GM19351 (cell line): ENCODE results near the gene CCDC87.
"Not testable (repeated sequence)": the region's sequence is repeated elsewhere in the genome, so short reads cannot be mapped to it uniquely, and the experiment has no call there.

Source experiments
- ATAC-seq: cut with Tn5 transposase; IDR thresholded peaks from one replicate; pipeline ENCODE4 v1.9.1; 2021; ENCODE audit warnings: mild to moderate bottlenecking, moderate library complexity; ENCODE audit not compliant: unreplicated experiment

CCDC87 gene, protein sequence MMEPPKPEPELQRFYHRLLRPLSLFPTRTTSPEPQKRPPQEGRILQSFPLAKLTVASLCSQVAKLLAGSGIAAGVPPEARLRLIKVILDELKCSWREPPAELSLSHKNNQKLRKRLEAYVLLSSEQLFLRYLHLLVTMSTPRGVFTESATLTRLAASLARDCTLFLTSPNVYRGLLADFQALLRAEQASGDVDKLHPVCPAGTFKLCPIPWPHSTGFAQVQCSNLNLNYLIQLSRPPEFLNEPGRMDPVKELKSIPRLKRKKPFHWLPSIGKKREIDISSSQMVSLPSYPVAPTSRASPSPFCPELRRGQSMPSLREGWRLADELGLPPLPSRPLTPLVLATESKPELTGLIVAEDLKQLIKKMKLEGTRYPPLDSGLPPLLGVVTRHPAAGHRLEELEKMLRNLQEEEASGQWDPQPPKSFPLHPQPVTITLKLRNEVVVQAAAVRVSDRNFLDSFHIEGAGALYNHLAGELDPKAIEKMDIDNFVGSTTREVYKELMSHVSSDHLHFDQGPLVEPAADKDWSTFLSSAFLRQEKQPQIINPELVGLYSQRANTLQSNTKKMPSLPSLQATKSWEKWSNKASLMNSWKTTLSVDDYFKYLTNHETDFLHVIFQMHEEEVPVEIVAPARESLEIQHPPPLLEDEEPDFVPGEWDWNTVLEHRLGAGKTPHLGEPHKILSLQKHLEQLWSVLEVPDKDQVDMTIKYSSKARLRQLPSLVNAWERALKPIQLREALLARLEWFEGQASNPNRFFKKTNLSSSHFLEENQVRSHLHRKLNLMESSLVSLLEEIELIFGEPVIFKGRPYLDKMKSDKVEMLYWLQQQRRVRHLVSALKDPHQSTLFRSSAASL

DNA sequence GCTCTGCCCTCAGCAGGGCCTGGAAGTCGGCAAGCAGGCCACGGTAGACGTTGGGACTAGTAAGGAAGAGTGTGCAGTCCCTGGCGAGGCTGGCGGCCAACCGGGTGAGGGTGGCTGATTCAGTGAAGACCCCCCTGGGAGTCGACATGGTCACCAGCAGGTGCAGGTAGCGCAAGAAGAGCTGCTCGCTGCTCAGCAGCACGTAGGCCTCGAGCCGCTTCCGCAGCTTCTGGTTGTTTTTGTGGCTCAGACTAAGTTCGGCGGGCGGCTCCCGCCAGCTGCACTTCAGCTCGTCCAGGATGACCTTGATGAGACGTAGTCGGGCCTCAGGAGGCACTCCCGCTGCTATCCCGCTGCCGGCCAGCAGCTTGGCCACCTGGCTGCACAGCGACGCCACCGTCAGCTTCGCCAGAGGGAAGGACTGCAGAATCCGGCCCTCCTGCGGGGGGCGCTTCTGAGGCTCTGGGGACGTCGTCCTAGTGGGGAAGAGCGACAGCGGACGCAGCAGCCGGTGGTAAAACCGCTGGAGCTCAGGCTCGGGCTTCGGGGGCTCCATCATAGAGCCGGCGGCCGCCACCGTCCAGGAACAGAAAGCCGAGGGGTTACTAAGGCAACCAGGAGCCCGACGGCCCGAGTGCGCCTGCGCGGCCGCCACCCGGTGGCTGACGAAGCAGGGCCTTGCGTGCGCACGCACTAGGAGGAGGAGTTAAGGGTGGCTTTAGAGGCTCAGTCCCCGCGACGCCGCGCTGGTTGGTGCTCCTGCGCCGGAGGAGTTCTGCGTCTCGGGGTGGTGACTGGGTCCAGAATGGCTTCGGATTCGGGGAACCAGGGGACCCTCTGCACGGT lies at the start of gene CCDC87, which contains the start of gene CCS:
Gene CCDC87 (minus strand): TSS at position 607 of the 846 bp plus-strand sequence. CDS start 48 bp downstream, at position 559.
Gene CCS (plus strand): TSS at position 729 of the 846 bp plus-strand sequence. CDS start 77 bp downstream, at position 806.
- ATAC-seq: peak; percentile 89

DNA sequence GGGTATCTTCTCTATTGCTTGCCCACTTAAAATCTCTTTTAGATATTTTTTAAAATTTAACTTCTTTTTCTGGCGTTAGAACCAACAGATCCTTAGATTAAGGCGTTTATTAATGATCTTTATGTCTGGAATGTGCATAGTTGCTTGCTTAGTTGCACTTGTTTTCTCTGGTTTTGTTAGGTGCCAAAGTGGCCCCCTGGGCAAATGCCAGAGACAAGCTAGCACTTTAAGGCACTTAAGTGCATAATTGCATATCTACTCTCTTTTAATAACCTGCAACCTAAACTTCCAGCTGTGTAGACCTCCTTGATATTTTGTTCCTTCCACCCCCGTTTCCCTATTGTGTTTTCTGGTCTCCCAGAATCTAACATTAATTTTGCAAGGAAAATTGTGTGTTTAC lies 49.0 kb upstream of the CCDC87 start:
- ATAC-seq: no peak

DNA sequence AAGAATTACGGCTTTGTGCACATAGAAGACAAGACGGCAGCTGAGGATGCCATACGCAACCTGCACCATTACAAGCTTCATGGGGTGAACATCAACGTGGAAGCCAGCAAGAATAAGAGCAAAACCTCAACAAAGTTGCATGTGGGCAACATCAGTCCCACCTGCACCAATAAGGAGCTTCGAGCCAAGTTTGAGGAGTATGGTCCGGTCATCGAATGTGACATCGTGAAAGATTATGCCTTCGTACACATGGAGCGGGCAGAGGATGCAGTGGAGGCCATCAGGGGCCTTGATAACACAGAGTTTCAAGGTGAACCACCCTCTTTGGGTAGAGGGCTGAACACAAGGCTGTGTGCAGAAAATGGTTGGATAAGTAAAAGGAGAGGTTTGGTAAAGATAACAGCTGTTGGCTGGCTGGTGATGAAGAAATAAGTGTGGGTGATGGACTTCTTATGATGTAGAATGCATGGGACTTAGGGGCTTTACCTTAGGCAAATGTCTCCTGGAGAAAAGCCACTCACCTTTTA lies 47.0 kb upstream of the CCDC87 start:
- ATAC-seq: not testable (repeated sequence)

DNA sequence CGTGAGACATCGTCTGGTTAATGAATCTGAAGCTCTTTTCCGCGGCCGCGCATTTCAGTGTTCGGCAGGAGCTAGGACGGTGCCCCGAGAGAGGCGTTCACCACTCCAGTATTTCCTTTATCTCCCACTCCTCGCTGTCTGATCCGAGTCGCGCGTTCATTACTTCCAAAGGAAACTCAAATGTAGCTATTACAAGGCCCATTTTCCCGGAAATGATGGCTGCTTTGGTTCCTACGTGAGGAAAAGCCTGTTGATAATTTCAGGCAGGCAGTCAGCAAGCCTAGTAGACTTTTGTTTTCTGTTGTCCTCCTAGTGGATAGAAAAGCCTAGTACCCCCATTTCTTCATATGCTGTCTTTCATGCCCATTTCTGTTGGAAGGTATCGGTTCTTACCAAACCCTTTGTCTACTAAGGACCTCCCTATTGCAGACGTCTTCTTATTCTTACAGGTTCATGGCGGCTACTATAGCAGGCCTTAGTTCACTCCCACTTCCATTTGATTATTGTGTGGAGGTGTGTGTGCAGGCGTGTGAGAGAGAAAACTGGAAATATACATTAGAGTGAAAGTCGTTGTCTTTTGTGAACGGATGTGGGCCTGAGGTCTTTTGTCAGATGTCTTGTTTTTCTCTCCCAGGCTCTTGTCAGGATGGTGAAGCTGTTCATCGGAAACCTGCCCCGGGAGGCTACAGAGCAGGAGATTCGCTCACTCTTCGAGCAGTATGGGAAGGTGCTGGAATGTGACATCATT lies 46.4 kb upstream of the CCDC87 start:
- ATAC-seq: no peak

DNA sequence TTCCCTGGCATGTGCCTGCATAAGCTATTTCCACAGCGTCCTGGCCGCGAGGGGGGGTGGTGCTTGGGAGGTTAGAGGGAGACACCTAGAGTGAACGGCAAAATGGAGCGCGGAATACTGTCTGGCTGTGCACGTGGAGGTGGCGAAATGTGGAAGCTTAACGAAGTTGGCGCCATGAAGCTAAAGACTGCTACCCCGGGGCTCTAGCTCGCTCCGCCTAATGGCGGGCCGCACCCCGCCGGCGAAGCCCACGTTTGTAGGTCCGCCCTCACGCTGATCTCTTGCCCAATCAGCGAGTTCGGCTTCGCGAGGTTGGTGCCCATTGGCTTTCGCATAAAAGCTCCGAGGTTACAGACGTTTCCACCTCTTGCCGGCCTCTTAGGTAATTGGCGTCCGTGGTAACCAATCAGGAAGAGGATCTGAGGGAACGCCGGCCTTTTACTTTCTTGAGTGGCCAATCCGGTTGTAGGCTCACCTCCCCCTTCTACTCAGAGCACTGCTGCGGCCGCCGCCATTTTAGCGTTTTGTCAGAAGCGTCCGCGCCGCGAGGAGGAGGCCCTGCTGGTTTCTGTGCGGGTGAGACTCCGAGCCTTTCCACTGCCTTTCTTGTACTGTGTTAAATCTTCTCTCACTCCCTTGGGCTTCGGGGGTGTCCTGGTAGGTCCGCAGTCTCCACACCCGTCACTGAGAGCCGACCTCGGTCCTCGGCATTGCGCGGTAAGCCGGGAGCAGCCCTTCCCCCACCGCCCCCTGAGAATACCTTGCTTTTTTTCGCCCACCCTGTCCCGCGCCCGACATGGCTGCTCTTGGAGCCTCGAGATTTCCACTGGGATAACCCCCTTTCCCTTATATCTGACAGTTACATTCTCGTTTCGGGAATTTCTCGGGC lies 45.6 kb upstream of the CCDC87 start, which contains the start of gene RBM4:
Gene RBM4 (plus strand): TSS at position 527 of the 889 bp plus-strand sequence. CDS start 1,009 bp downstream, outside the sequence.
- ATAC-seq: peak; percentile 97

DNA sequence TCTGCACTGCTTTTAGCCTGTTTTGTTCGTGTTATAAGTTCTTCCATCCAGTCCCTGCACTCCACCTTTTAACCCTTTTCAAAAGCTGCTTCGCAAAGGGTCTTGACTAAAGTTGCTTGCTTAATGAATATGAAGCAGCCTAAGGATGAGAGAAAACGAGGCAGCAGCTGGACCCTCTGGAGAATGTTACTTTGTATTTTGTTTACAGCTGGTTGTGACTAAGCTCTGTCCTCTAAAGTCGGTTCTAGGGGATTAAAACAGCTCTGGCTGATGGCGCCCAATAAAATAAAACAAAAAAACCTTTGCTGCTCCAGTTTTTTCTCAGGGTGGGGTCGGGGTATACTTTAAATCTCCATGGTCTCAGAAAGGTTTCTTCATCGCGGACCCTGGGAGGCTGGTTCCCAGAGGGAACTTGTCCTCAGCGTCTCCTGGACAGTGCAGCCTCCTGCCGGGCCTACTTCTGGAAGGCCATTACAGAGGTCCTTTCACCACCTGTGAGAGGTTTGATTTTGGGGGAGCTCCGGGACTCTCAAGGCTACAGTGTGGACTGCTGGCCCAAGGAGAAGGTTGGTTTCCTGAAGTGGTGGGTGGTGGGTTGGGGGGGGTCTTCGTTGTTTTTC lies 44.8 kb upstream of the CCDC87 start:
- no peak for ATAC-seq

DNA sequence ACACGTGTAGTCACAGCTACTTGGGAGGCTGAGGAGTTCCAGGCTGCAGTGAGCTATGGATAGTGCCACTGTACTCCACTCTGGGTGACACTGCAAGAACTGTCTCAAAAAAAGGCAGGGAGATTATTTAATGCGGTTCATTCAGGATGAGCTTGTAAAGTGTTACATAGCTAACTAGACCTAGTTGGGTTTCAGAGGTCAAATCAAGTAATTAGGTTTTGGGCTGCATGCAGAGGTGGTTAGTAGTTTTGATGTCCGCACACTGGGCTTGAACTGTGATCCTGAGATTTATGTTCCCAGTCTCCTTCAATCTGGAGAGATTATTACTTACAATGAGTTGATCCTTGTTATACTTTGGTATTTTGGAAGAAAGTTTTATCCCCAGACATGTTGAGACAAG lies 43.5 kb upstream of the CCDC87 start:
- no peak for ATAC-seq

DNA sequence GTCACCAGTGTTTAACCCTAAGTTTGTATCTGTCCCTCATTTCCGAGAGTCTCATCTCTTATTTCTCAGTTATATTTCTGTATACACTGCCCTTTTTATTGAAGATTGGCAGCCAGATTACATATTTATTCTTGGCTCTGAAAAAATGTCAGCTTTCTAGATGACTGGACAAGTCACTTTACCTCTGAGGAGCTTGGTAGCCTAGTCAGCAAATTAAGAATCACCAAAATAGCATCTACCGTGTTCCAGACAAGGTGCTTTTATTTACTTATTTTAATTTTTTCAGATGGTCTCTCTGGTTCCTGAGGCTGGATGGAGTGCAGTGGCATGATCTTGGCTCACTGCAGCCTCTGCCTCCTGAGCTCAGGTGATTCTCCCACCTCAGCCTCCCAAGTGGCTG lies 40.1 kb upstream of the CCDC87 start:
- ATAC-seq: no peak

DNA sequence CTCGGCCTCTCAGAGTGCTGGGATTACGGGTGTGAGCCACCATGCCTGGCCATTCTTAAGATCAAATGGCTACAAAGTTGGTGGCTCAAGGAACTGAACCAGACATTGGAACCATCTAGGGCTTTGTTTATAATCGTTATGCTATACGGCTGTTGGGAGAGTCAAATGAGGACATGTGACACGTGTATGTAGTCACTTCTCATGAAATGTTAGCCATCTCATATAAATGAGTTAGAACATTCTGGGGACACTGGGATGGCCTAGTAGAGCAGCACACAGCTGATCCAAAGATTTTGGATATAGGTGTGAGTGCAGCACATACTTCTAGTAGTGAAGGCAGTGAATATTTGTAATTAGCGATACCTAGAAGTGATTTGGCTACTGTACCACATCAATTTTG lies 39.0 kb upstream of the CCDC87 start:
- ATAC-seq: no peak

DNA sequence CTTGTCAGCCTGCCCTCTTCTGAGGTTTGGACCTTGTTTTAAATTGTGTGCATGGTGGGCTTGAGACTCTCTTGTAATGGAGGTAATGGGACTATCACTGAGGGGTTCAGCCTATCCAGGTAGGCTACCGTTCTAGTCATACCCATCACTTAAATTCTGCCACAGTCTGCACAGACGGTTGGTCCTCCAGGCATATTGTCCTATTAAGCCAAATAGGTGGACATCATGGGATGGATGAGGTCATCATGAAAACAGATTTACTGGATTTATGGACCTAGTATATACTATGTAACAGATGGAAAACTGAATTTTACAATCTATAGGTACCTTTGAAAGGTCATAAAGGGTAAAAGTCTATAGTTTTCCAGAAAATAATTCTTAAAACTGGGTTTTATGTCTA lies 36.5 kb upstream of the CCDC87 start:
- no peak for ATAC-seq

DNA sequence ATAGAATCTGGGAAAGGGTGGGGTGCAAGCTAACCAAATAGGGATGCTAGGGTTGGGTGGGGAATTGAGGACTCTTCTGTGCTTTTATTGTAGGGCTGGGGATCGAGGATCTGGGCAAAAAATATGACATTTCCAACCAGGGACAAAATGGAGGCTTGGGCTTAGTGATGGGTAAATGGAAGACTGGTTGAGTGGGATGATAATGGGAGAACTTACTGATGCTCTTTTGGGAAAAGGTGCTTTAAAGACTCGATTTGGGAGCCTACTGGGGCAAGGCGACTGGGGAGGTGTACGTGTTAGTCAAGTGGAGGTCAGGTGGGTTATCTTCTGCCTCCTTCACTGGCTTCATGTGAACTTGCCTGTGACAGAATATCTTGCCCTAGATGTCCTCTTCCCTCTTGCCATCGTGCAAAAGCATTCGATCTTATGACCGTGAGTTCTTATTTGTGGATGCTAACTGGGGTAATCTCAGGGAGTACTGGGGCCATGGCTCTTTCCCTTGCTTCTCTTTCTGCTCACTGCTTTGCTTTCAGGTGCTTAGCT lies 35.3 kb upstream of the CCDC87 start:
- ATAC-seq: no peak

DNA sequence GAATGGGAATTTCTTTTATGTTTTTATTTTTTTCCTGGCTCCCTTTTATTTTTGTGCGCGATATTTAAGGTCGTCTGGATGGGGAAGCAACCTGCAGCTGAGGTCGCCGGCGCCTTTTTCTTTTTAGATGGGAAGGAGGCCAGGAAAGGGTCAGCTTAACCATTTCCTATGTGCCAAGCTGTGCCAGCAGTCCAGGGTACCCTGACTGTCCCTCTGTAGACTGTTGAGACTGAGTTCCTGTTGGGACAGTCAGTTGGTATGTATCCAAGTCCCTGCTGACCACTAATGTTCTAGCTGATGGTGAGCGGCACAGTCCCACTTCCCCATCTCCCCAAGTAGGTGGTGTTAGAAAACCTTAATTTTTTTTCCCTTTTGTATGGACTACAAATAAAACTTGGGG lies 34.1 kb upstream of the CCDC87 start:
- no peak for ATAC-seq

DNA sequence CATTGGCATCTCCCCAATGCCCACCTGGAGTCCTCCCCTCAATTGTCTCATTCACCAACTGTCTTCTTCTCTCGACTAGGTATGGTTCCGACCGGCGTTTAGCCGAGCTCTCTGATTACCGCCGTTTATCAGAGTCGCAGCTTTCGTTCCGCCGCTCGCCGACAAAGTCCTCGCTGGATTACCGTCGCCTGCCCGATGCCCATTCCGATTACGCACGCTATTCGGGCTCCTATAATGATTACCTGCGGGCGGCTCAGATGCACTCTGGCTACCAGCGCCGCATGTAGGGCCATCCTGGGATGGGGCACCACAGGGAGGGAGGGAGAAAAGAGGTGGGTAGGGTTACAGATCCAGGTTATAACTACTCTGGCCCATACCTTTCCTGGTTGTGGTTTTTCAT lies 33.5 kb upstream of the CCDC87 start:
- no peak for ATAC-seq

DNA sequence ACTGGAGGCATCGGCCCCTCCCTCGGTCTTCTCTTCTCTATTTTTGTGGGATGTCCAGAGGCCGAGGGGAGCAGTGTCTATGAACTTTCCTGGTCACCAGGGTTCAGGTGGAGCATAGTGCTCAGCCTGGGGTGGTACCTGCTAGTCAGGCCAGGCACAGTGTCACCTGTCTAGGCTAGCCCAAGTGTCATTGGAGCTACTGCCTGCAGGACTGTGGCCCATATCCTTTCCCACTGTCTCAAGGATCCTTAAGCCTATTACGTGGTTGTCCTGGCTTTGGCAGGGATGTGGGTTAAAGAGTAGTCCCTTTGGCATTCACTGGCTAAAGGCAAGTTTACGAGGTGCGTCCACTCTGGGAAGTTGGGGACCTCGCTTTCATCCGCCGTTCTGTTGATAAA lies 32.9 kb upstream of the CCDC87 start:
- no peak for ATAC-seq

DNA sequence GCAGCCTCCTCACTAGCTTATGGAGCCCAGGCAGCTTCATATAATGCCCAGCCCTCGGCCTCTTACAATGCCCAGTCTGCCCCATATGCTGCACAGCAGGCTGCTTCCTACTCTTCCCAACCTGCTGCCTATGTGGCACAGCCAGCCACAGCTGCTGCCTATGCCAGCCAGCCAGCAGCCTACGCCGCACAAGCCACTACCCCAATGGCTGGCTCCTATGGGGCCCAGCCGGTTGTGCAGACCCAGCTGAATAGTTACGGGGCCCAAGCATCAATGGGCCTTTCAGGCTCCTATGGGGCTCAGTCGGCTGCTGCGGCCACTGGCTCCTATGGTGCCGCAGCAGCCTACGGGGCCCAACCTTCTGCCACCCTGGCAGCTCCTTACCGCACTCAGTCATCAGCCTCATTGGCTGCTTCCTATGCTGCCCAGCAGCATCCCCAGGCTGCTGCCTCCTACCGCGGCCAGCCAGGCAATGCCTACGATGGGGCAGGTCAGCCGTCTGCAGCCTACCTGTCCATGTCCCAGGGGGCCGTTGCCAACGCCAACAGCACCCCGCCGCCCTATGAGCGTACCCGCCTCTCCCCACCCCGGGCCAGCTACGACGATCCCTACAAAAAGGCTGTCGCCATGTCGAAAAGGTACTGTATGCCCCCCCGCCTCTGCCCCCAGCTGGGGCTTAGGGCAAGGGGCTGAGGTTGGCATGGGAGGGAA lies 32.3 kb upstream of the CCDC87 start:
- no peak for ATAC-seq

DNA sequence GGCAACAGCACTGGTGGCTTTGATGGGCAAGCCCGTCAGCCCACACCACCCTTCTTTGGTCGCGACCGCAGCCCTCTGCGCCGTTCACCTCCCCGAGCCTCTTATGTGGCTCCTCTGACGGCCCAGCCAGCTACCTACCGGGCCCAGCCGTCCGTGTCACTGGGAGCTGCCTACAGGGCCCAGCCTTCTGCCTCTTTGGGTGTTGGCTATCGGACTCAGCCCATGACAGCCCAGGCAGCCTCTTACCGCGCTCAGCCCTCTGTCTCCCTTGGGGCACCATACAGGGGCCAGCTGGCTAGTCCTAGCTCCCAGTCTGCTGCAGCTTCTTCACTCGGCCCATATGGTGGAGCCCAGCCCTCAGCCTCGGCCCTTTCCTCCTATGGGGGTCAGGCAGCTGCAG lies 31.6 kb upstream of the CCDC87 start:
- ATAC-seq: no peak

DNA sequence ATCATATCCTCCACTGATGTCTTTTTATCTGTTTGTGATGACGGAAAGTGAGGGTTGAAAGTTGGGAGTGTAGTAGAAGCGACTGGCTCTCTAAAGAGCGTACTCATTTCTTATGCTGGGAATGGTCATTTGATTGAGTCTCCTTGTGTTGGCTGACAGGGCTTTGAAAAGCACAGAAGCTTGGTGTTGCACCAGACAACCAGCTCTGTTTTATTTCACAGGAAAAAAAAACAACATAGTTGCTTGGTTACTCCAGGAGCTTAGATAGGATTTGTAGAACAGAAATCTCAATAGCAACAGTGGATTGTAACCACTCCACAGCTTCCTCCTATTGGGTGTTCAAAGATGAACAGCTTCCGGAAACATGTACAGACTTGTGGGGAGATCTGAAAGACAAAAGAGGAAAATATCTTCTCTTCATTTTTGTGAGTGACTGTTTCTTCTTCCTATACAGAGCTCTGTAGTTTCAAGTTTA lies 26.3 kb upstream of the CCDC87 start:
- ATAC-seq: no peak
